ENCODE measurements around the gene DMD. TPM values are rescaled to one million over a fixed set of nuclear protein-coding genes. Genes with fewer than 3 reads are reported as not detected.
A peak's percentile ranks its signal among the peaks of the same experiment; 100 is the strongest.

DMD gene
- total RNA-seq, 4 donors from 2014 or later, result 18.7 to 69.5 (median 38.5) TPM

- TF ChIP-seq CTCF (IDR thresholded peaks at IDR 0.05), result no peak
- no peak for TF ChIP-seq POLR2AphosphoS5 (IDR thresholded peaks at IDR 0.05)
- no peak for TF ChIP-seq EP300 (IDR thresholded peaks at IDR 0.05)
- TF ChIP-seq POLR2A (IDR thresholded peaks at IDR 0.05), result no peak
- no peak for DNase-seq (ENCODE audit: low spot score in 2 of 2)
- Histone ChIP-seq H3K36me3 (no peaks in the 10 kb centered on the region), H3K4me3 (no peak overlapping the region), H3K27ac (no peak overlapping the region), H3K27me3 (no peaks in the 10 kb centered on the region), H3K4me1 (peaks cover 13% of the 10 kb centered on the region), H3K9me3 (no peaks in the 10 kb centered on the region)
- 64% methylated on average over 2 of the region's 2 CpGs for WGBS
Measured at GRCh38 chrX:31227250-31227649, 1984.1 kb downstream of the DMD start.

GRCh38 chrX:31225819-31226218 is 1985.5 kb downstream of the DMD start:
- TF ChIP-seq CTCF (IDR thresholded peaks at IDR 0.05), result no peak
- TF ChIP-seq EP300 (IDR thresholded peaks at IDR 0.05), result no peak
- no peak for TF ChIP-seq POLR2AphosphoS5 (IDR thresholded peaks at IDR 0.05)
- TF ChIP-seq POLR2A (IDR thresholded peaks at IDR 0.05), result no peak

GRCh38 chrX:31224381-31225012 is 1986.9 kb downstream of the DMD start:
- TF ChIP-seq EP300 (IDR thresholded peaks at IDR 0.05), result no peak
- no peaks in the 10 kb centered on the region for H3K27me3 ChIP-seq
- no peaks in the 10 kb centered on the region for H3K36me3 ChIP-seq
- peaks cover 19% of the 10 kb centered on the region for H3K4me1 ChIP-seq
- WGBS, result 80% methylated on average over 5 of the region's 5 CpGs
- no peak overlapping the region for H3K4me3 ChIP-seq
- DNase-seq (ENCODE audit: low spot score in 2 of 2), result no peak
- peak overlapping the region; percentile 24 for H3K27ac ChIP-seq
- no peaks in the 10 kb centered on the region for H3K9me3 ChIP-seq

More at GRCh38 chrX:31225819-31226218, 1985.5 kb downstream of the DMD start:
- H3K36me3 ChIP-seq, result no peaks in the 10 kb centered on the region
- H3K4me1 ChIP-seq, result peaks cover 19% of the 10 kb centered on the region
- H3K9me3 ChIP-seq, result no peaks in the 10 kb centered on the region
- H3K4me3 ChIP-seq, result no peak overlapping the region
- no peaks in the 10 kb centered on the region for H3K27me3 ChIP-seq
- H3K27ac ChIP-seq, result no peak overlapping the region
- DNase-seq (ENCODE audit: low spot score in 2 of 2), result no peak
- WGBS, result 70% methylated on average over 2 of the region's 2 CpGs

GRCh38 chrX:31223817-31224216 is 1987.5 kb downstream of the DMD start:
- Histone ChIP-seq H3K27me3 (no peaks in the 10 kb centered on the region), H3K4me3 (no peak overlapping the region), H3K27ac (peak overlapping the region; percentile 56), H3K4me1 (peaks cover 19% of the 10 kb centered on the region), H3K36me3 (no peaks in the 10 kb centered on the region), H3K9me3 (no peaks in the 10 kb centered on the region)
- no peak for TF ChIP-seq POLR2A (IDR thresholded peaks at IDR 0.05)
- no peak for TF ChIP-seq EP300 (IDR thresholded peaks at IDR 0.05)
- TF ChIP-seq CTCF (IDR thresholded peaks at IDR 0.05), result no peak
- no peak for TF ChIP-seq POLR2AphosphoS5 (IDR thresholded peaks at IDR 0.05)
- no peak for DNase-seq (ENCODE audit: low spot score in 2 of 2)
- WGBS, result 48% methylated on average over 3 of the region's 3 CpGs

- Histone ChIP-seq H3K36me3 (no peaks in the 10 kb centered on the region), H3K27me3 (no peaks in the 10 kb centered on the region), H3K4me3 (no peak overlapping the region), H3K9me3 (no peaks in the 10 kb centered on the region), H3K27ac (peak overlapping the region; percentile 56), H3K4me1 (peaks cover 16% of the 10 kb centered on the region)
- no peak for TF ChIP-seq CTCF (IDR thresholded peaks at IDR 0.05)
- TF ChIP-seq POLR2A (IDR thresholded peaks at IDR 0.05), result no peak
- no peak for TF ChIP-seq EP300 (IDR thresholded peaks at IDR 0.05)
- no peak for TF ChIP-seq POLR2AphosphoS5 (IDR thresholded peaks at IDR 0.05)
- 75% methylated on average over 6 of the region's 6 CpGs for WGBS
- DNase-seq (ENCODE audit: low spot score in 2 of 2), result no peak
Measured at GRCh38 chrX:31222946-31223345, 1988.4 kb downstream of the DMD start.

- Histone ChIP-seq H3K27me3 (no peaks in the 10 kb centered on the region), H3K36me3 (no peaks in the 10 kb centered on the region), H3K4me3 (no peak overlapping the region), H3K9me3 (no peaks in the 10 kb centered on the region), H3K27ac (no peak overlapping the region), H3K4me1 (peaks cover 14% of the 10 kb centered on the region)
- no peak for DNase-seq (ENCODE audit: low spot score in 2 of 2)
- TF ChIP-seq POLR2A (IDR thresholded peaks at IDR 0.05), result no peak
- no peak for TF ChIP-seq POLR2AphosphoS5 (IDR thresholded peaks at IDR 0.05)
- TF ChIP-seq CTCF (IDR thresholded peaks at IDR 0.05), result no peak
- no peak for TF ChIP-seq EP300 (IDR thresholded peaks at IDR 0.05)
- 44% methylated on average over 6 of the region's 6 CpGs for whole genome bisulfite sequencing
Measured at GRCh38 chrX:31219174-31219573, 1992.2 kb downstream of the DMD start.
